Panc1 (cell line): Measurements from ENCODE around the gene ZCCHC2. TPM values are rescaled to one million over a fixed set of nuclear protein-coding genes. Genes with fewer than 3 reads are reported as not detected.

Experiments
- ATAC-seq: fragments of 200-7000 bp; cut with Tn5 transposase; 2 replicates; pipeline ENCODE4 v1.9.1; 2020; ENCODE audit warnings: mild to moderate bottlenecking, moderate library complexity
- BruUV-seq: library from RNA; stranded (reverse); fragments of 400-500 nt; replicated peaks from 2 replicates; lab custom pipeline; 2021; lab: Mats Ljungman, UMichigan
- CTCF ChIA-PET: fragments of 300-600 bp; sonication (Branson Sonifier 250); formaldehyde crosslinking; loops from one replicate; lab custom pipeline; 2022; ENCODE audit warnings: antibody characterized with exemption; lab: Charles Lee
- POLR2A ChIA-PET: fragments of 300-600 bp; sonication (Branson Sonifier 250); formaldehyde crosslinking; loops from one replicate; lab custom pipeline; 2022; ENCODE audit warnings: antibody characterized with exemption; lab: Charles Lee
- DNase-seq: peaks from one replicate; pipeline ENCODE4 v3.0.0-alpha.2; 2010; ENCODE audit warnings: low read depth, low spot score
- H3K27ac ChIP-seq: 2 replicates; pipeline ENCODE4 v1.5.1; 2011; ENCODE audit warnings: mild to moderate bottlenecking, low read length, inconsistent platforms
- H3K27me3 ChIP-seq: fragments of 200-500 bp; sonication (Bioruptor generic); 2 replicates; pipeline ENCODE4 v1.6.0; 2014; ENCODE audit warnings: low read length, inconsistent platforms; ENCODE audit not compliant: control insufficient read depth, insufficient read depth
- H3K36me3 ChIP-seq: fragments of 200-500 bp; sonication (Bioruptor generic); 2 replicates; pipeline ENCODE4 v1.5.1; 2014; ENCODE audit warnings: inconsistent platforms, mild to moderate bottlenecking, low read length, moderate library complexity; ENCODE audit not compliant: control insufficient read depth, insufficient read depth
- H3K4me1 ChIP-seq: 2 replicates; pipeline ENCODE4 v1.5.1; 2011; ENCODE audit warnings: inconsistent platforms, mild to moderate bottlenecking, low read length, moderate library complexity; ENCODE audit not compliant: control insufficient read depth, insufficient read depth
- H3K4me3 ChIP-seq, 2 experiments: 2 replicates each; pipeline ENCODE4 v1.5.1; 2011 to 2012; ENCODE audit warnings: low read depth in 2 of 2, low read length in 2 of 2, mild to moderate bottlenecking in 2 of 2, inconsistent platforms in 1 of 2, moderate library complexity in 1 of 2
- H3K9me3 ChIP-seq: fragments of 200-500 bp; sonication (Bioruptor generic); 2 replicates; pipeline ENCODE4 v1.5.1; 2014; ENCODE audit warnings: low read depth, mild to moderate bottlenecking, inconsistent platforms, low read length, moderate library complexity; ENCODE audit not compliant: control insufficient read depth, insufficient read depth
- CTCF ChIP-seq: fragments of 450-650 bp; IDR thresholded peaks from 2 replicates; pipeline ENCODE4 v1.5.1; 2017; ENCODE audit warnings: mild to moderate bottlenecking
- POLR2AphosphoS5 ChIP-seq: IDR thresholded peaks from 2 replicates; pipeline ENCODE4 v1.6.1; 2012; ENCODE audit warnings: mild to moderate bottlenecking, low read depth, low read length, moderate library complexity
- REST ChIP-seq, 2 experiments: IDR thresholded peaks; 2 replicates each; pipeline ENCODE4 v1.6.1; 2011 to 2012; ENCODE audit warnings: low read depth in 2 of 2, control low read depth in 1 of 2, low read length in 1 of 2, mild to moderate bottlenecking in 1 of 2, moderate library complexity in 1 of 2; ENCODE audit not compliant: insufficient read depth in 1 of 2
- SIN3A ChIP-seq: IDR thresholded peaks from 2 replicates; pipeline ENCODE4 v1.6.1; 2012; ENCODE audit warnings: low read depth, mild to moderate bottlenecking, low read length, moderate library complexity, borderline replicate concordance; ENCODE audit not compliant: insufficient read depth
- TCF7L2 ChIP-seq: IDR thresholded peaks from 2 replicates; pipeline ENCODE4 v1.6.1; 2011; ENCODE audit warnings: mild to moderate bottlenecking, low read depth, low read length, inconsistent platforms
- in situ Hi-C: cut with HindIII; loops from 2 replicates; pipeline ENCODE4 v1.10.0; 2016; ENCODE audit warnings: low sequenced_read_pairs, low pct_unique_long_range_greater_than_20kb
- intact Hi-C: fragments of 100-400 bp; cut with micrococcal nuclease; formaldehyde crosslinking; loops from one replicate; pipeline ENCODE4 v1.10.0; 2022; ENCODE audit not compliant: unreplicated experiment
- total RNA-seq: library from RNA; stranded (reverse); gene quantifications from one replicate; pipeline ENCODE4 v1.2.1, GENCODE V29; 2021; ENCODE audit not compliant: unreplicated experiment

The ZCCHC2 gene
- total RNA-seq, 1 experiment from 2014 or later: 18.2 TPM

- H3K27me3 ChIP-seq: no peaks in the 10 kb centered on the region
- BruUV-seq: no TSS peak
- CTCF ChIA-PET: no interaction called here
- H3K27ac ChIP-seq: no peak overlapping the region
- no peaks in the 10 kb centered on the region for H3K4me1 ChIP-seq
- intact Hi-C loops (no loop called here), in situ Hi-C loops (no loop called here)
- H3K4me3 ChIP-seq: no peak overlapping the region
- H3K36me3 ChIP-seq: no peaks in the 10 kb centered on the region
- TF ChIP-seq POLR2AphosphoS5 (no peak), SIN3A (no peak), REST (IDR thresholded peaks at IDR 0.05; ENCODE audit: insufficient read depth in 1 of 2, low read depth in 2 of 2, low read length in 1 of 2) (no peak), CTCF (no peak), TCF7L2 (no peak)
- POLR2A ChIA-PET: no interaction called here
- ATAC-seq (no peak), DNase-seq (no peak)
- H3K9me3 ChIP-seq: no peaks in the 10 kb centered on the region
These were observed 81.2 kb downstream of the ZCCHC2 start for GRCh38 chr18:62603979-62604378.

GRCh38 chr18:62605685-62606084, 82.9 kb downstream of the ZCCHC2 start:
- in situ Hi-C loops: no loop called here
- no peaks in the 10 kb centered on the region for H3K4me1 ChIP-seq
- ChIA-PET CTCF (no interaction called here), POLR2A (no interaction called here)
- ATAC-seq (no peak), DNase-seq (no peak)
- H3K4me3 ChIP-seq: no peak overlapping the region
- intact Hi-C loops: no loop called here
- no peak overlapping the region for H3K27ac ChIP-seq
- no TSS peak for BruUV-seq
- H3K27me3 ChIP-seq: no peaks in the 10 kb centered on the region
- no peak for TF ChIP-seq SIN3A
- no peak for TF ChIP-seq TCF7L2
- TF ChIP-seq REST (IDR thresholded peaks at IDR 0.05; ENCODE audit: insufficient read depth in 1 of 2, low read depth in 2 of 2, low read length in 1 of 2): no peak
- no peak for TF ChIP-seq CTCF
- no peak for TF ChIP-seq POLR2AphosphoS5
- H3K9me3 ChIP-seq: no peaks in the 10 kb centered on the region
- no peaks in the 10 kb centered on the region for H3K36me3 ChIP-seq
